DMS79 treated with DMSO at 0.1 percent for 48 hours (cell line): Measurements from ENCODE around the gene SCARB1.

ENCODE experiments used
- DNase-seq: peaks from one replicate; lab custom pipeline; 2025; lab: John Stamatoyannopoulos, UW

SCARB1 gene

DNA sequence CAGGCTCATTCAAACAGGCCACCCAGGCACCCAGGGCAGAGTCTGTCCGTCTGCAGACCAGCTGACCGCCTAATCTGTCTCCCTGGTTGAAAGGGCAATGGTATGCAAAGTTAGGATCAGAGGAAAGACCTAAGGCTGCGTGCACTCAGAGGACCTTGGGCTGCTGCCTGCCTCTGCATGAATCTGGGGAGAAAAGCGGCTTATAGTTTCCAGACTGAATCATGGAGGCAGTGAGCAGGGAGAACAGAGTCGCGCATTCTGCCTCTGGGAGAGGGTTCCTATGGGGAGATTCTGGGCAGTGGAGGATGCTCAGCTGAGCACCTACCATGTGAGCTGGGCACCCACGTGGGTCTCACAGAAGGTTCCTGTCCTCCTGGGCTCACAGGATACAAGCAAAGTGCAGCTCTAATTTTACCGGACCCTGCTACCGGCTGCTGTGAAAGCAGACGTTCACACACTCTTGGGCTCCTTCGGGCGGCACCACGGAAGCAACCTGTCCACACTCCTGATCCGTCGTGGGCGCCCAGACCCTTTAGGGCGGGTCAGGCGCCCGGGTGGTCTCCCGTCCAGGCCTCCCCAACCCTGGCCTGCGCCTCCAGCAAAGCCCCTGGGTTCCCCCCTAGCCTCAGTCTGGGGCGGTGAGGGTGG is 772 bp downstream of the SCARB1 start:
- peak; percentile 9 for DNase-seq

DNA sequence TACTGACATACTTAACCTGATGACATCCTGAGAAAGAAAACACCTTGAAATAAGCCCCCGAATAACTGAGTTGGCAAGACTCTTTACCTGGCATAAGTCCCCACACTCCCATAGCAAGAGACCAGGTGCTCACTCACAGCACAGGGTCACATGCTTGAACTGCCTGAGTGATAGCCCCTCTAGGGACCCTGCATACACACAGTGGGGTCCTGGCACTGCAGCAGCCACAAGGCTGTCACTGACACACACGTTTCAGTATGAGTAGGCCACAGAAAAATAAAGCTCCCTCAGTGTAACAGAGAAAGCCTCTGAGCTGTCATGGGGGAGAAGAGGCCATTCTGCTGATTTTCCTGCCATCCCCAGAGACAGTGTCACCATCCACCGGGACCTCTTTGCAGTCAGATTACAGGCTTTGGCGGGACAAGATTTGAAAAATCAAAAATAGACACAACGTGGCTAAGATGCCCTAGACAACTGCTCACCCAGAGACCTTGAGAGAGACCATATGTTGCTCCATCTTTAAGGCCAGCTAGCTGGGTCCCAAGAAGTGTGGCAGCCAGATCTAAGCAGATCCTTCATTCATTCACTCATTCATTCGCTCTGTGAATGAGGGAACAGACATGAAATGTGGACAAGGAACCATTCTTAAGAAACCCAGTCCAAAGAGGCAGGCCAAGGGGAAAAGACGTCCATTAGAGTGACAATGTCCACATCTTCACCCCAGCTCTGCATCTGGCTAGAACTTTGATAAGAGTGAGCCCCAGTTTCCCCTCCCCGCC is 1.6 kb downstream of the SCARB1 start:
- no peak for DNase-seq

DNA sequence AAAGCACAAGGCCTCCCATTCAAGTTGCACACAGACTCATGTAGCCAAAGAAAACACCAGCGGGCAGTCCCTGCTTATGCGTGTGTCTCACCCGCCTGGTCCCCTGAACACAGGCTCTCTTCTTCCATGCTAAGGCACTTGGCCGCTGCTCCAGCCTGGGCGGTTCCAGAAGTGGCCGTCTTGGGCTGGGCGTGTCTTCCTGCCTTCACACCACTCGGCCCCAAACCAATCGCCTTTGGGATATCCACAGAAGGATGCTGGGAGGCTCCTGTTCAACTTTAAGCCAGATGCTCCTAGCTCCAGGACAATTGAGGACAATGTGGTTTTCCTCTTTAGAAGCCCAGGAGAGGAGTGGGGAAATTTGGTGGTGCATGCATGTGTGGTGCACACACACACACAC is 2.2 kb downstream of the SCARB1 start:
- DNase-seq, result no peak

DNA sequence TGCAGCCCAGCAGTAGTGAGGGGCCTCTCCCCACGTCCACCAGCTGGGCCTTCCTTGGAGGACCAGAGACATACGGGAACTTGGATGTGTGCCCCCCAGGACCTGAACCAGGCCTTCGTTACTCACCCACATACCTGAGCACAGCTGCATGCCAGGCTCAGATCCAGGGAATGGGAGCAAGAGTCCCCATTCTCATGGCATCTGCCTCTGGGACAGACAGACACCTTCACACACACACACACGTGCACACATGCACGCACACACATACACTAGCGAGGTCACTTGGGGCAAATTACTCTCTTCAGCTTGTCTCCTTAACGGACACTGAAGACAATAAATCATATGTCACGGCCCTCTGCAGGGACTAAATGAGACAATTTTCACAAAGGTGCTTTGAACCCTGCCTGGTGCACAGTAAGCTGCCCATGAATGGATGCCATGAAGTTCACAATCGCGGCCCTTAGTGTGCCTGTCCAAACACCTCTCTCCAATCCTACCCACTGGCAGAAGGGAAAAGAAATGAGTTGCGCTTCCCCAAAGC is 5.7 kb downstream of the SCARB1 start:
- DNase-seq, result no peak

DNA sequence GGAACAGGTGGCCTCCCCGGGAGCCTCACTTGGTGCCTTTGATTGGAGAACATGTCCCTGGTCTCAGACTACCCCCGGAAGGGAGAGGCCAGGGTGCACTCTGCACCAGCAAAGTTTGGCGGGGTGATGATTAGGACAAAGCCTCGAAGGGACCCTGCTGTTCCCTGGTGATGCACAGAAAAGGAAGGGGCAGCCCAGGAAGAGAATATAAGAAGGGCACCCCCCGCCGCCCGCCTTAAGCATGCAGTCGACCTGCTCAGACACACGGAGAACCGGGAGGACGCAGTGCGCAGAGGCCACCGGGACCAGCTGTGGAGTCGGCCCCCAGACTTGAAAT is 6.9 kb downstream of the SCARB1 start:
- DNase-seq, result no peak

DNA sequence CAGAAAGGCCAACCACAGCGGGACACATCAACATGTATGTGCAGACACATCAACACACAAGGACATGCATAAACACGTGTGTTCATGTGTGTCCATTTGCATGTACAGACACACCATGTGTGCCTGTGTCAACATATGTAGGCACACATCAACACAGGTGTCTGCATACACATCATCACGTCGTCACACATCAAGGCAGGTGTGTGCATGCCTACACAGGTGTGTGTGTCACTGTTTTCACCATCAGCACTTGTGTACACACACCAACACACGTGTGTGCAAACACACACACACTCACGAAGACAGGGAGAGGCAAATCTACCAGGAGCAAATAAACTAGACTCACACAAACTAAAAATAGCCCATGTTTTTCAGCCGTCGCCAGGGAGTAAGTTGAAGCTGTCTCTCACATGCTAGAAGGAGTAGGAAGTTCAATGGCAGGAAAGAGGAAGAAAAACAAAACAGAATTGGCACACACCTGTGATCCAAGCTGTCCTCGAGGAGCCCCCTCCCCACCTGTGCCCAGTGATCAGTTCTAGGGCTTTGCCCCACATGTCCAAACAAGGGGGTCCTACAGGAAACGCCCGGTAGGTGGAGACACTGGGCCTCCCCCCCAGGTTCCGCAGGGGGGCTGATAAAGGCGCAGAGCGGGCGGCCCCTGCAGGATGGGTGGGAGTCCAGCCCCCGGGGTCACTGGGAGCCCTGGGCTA is 7.4 kb downstream of the SCARB1 start:
- no peak for DNase-seq

DNA sequence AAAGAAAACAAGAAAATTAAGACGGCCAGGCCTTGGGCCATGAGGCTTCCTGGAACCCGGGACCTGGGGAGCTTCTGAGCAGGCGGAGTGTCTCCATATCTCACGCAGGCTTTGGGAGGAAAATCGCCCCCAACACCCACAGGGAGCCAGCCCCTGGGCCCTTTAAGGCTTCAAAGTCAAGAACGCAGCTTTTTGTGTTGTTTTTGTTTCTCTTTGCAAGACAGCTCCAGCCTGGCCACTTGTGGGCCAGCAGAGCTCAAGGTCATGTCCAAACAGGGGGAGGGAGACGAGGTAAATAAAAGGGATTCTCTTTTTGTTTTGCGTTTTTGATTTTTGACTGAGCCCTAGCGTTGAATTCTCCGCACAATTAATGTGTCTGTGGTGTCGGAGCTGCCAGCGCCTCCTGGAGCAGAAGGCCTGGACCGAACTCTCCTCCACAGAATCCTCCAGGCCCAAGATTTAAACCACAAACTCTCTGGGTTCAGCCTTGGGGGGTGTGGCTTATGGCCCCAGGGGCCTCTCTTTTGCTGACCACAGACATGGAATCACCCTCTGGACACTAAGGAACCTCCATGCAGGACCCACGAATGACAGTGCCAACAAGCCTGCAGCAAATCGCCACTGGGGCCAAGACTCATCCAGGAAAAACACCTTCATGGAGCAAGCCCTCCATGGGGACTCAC is 8.2 kb downstream of the SCARB1 start:
- no peak for DNase-seq

DNA sequence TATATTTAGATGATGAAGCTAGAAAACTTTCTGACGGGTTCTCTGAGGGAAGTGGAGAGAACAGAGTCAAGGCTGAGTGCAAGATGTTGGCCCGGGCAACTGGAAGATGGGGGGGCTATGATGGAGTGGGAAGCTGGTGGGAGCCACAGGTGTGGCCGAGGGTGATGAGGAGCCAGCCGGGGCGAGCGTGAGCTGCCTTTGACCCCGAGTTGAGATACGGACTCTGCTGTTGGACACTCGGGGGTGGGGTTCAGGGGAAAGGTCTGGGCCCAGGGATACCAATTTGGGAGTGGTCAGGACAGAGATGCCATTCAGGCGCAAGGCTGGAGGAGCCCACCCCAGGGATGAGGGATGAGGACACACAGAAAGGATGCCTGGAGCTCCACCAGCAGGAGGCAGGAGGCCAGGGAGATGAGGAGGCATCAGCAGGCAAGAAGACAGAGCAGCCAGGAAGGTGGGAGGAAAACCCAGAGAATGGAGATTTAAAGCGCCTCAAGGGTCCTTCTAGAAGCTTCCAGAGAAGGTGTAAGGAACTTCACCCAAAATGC is 9.0 kb downstream of the SCARB1 start:
- no peak for DNase-seq

DNA sequence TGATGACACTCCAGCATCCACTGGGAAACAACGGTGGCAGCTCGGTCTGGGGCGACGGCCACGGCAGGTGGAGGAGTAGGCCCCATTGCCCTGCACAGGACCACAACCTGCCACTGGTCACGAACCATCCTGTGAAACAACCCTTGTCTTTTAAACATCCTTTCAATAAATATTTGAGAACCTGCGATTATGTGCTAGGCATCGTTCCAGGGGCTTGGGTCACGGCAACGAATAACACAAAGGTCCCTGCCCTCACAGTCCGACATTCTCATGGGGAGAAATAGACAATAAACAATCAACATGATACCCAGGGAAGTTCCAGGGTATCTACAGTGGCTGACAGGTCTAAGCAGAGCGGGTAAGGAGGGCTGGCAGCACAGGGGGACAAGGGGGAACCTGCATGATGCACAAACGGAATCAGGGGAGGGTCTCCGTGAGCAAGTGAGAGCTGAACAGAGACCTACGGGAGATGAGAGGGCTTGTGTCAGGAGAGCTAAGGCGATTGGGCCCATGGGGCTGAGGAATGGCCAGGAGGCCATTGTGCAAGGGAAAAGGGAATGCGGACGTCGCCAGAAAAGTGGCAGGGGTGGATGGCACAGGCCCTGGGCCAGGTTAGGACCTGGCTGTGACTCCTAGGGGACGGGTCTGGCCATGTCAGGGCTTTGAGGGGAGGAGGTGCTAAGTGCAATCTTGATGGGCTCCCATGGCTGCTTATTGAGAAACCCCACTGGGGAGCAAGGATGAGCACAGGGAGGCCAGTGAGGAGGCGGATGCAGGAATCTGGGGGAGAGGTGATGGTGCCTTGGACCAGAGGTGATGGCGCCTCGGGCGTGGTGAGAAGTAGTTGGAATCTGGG is 9.7 kb downstream of the SCARB1 start:
- no peak for DNase-seq

DNA sequence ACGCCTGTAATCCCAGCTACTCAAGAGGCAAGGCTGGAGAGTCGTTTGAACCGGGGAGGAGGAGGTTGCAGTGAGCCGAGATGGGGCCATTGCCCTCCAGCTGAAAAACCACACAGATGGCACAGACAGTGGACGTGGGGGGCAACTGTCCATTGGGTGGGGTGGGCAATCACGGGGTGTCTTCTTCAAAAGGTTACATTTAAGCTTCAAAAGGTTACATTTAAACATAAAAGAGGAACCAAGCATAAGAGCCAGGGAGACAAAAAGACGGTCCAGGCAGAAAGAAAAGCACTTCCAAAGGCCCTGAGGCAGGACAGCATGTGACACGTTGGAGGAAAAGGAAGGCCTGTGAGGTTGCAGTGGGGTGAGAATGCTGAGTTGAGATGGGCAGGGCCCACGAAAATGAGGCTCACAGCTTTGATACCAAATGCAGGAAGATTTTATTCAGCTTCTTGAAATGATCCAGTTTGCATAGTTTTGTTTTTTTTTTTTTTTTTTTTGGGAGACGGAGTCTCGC is 10.7 kb downstream of the SCARB1 start:
- DNase-seq, result no peak

DNA sequence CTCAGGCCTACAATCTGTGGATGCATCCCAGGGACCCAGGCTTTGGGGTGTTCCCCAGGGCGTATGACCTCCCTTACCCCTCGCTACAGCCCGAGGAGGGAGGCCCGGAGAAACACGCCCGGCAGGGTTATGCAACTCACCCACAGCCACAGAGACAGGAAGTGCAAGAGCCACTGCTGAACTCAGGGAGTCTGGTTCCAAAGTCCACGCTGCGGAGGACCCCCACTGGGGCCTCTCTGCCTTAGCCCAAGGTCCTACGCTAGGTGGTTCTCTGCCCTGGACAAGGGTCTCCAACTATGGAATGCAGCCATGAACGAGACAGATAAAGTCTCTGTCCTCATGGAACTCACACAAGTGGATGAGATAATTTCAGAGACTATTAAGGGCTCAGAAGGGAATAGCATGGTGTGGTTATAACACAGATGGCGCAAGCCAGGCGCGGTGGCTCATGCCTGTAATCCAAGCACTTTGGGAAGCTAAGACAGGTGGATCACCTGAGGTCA is 11.3 kb downstream of the SCARB1 start:
- no peak for DNase-seq

DNA sequence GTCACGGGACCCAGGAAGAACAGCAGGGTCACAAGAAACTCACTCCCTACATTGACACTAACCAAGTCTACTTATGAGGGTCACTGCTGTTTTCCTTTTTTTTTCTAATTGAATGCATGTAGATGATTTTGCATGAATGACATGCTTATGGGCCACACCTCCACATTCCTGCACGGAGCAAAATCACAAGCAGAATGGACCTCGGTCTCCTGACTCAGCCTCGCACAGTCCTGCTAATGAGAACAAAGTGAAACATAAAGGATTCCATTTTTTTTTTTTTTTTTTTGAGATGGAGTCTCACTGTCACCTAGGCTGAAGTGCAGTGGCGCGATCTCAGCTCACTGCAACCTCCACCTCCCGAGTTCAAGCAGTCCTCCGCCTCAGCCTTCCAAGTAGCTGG is 12.3 kb downstream of the SCARB1 start:
- no peak for DNase-seq

DNA sequence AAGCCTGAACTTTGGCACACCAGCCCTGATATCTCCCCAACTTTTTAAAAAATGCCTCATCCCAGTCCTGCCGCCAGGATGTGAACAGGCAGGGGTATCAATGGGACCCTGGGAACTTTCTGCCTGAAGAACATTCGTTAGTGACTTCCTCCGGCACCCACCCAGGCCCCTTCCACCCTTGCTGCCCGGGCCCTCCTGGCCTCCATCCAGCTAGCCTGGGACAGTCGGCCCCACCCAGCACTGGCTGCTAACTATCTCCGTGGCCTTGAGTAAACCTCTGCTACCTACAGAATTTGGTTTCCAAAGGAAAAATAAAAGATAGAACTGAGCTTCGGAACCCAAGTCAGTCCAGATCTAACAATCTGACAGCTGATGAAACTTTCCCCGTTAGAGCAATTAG is 14.3 kb downstream of the SCARB1 start:
- no peak for DNase-seq

DNA sequence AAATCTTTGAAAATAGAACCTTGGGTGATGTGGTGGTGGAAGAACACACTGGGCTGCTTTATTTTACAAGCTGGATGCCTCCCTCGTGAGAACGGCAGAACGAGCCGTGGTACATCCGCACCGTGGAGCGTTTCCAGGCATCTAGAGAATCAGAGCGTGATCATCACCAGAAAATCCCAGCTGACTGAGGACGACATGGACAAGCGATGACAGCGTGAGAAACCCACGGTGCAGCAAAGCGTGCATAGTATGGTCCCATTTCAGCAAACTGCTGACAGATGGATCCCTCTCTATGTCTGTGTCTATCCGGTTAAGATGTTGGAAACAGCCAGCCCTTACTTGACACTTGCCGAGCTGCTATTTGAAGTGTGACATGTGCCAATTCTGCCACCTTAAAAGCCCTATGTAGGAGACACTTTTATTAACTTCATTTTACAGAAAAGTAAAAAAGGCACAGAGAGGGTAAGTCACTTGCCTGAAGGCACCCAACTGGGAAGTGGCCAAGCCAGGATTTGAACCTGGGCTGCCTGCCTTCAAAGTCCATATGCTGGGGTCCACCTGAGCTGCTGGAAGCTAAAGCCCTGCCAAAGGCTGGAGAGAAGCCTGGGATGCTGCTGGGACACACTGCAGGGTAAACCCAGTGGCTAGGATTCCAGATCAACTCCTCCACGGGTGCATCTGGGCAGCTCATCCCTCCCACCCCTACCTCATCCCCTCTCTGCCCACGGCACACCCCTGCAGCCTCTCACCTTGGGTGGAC is 14.9 kb downstream of the SCARB1 start:
- DNase-seq, result no peak

DNA sequence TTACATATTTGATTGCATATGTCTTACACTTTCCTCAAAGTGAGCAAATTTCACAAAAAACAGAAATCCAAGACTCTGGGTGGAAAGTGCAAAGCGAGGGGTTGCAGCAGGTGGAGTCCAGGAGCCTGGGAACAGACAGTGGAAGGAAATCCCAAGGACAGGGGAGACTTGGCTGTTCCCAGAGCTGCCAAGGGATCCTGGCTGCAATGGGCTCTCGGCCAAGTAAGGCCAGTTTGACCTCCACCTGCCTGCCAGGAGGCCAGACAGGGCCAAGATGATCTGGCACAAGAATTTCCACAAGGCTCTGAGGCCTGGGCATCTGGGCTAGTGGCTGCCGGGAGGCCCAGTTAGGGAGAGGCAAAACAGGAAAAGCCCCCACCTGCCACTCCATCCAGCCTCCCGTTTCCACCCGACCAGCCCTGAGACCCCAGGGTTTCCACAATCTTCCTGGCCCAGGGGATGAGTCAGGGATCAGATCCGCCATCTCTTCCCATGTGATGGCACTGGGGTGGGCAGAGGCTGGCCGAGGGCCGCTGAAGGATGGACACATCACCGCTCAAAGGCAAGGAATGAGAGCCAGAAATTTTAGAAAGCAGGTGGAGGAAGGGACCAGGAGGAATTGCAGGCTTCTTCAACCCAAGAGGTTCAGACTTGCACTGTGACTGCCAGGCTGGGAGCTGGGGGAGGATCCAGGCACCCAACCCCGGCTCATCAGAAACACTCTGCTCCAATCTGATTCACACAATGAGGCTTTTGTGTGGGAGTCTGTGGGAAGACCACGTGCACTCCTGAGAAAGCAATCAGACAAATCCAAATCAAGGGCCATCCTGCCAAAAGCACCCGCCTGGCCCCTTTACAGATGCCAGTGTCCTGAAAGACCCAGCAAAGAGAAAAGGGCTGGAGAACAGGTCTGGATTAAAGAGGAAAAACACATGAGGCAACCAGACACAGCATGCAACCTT is 16.3 kb downstream of the SCARB1 start:
- DNase-seq, result no peak

DNA sequence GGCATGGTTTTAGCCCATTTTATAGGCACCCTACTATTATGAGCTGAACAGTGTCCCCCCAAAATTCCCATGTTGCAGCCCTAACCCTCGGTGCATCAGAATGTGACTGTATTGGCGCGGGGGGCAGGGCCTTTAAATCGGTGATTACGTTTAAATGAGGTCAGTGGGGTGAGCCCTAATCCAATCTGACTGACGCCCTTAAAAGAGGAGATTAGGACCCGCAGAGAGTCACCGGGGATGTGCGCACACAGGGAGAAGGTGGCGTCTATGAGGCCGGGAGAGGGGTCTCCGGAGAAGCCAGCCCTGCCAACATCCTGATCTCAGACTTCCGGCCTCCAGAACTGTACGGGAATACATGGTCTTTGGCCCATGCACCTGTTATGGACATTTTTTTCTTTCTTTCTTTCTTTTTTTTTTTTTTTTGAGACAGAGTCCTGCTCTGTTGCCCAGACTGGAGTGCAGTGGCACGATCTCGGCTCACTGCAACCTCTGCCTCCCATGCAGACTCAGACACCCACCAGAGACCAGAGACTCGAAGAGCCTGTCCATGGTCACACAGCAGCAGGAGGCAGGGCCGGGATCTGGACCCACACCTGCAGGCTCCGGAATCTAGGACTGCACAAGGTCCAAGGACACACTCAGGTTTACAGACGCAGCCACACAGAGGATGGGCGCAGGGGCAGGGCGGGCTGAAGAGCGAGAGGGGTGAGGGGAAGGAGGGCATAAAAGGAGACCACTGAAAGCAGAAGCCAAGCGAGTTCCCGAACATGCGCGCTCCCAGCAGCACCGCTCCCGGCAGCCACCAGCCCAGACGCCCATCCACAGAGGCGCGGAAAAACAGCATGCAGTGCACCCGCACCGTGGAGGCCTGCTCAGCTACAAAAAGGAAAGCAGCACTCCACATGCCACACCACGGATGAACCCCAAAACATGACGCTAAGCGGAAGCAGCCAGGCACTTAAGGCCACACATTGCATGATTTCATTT is 19.0 kb downstream of the SCARB1 start:
- no peak for DNase-seq

DNA sequence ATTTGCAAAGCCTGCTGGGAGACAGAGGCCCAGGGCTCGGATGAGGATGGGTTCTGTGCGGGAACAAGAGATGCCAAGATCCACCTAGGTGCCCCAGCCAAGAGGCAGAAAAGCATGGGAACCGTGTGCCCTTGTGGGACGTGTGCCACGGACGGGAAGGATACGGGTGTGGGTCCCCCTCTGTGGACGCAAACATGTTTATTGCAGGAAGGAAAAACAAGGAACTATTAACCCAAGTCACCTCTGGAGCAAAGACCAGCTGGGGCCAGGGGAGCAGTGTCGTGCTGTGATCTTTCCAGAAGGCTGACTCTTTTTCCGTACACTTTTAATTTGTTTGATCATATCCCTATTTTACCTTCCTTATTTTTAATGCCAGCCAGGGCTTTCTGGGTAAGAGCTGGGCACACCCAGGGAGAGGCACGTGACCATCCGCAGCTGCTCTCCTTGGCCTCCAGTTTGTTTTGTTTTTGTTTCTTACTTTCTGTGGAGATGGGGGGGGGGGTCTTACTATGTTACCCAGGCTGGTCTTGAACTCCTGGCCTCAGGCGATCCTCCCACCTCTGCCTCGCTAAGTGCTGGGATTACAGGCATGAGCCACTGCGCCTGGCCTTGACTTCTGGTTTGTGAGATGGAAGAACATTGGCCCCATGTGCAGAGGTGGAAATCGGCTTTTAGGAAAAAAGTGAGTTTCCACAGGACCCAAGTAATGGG is 20.7 kb downstream of the SCARB1 start:
- no peak for DNase-seq
